Neural progenitor cell (in vitro differentiated cells): ENCODE measurements around the gene PCCA.

Source experiments
- EZH2 ChIP-seq: fragments of 200-600 bp; sonication (generic); IDR thresholded peaks from 2 replicates; pipeline ENCODE4 v1.6.1; 2017; ENCODE audit warnings: antibody characterized with exemption, mild to moderate bottlenecking, moderate library complexity
- TF ChIP-seq, protein P1 (sequence below): fragments of 200-600 bp; sonication (generic); IDR thresholded peaks from 2 replicates; pipeline ENCODE4 v1.5.1; 2017; ENCODE audit warnings: antibody characterized with exemption, mild to moderate bottlenecking

GRCh38 chr13:100395698-100396373 is 306.9 kb downstream of the PCCA start:
- TF ChIP-seq, protein P1, sequence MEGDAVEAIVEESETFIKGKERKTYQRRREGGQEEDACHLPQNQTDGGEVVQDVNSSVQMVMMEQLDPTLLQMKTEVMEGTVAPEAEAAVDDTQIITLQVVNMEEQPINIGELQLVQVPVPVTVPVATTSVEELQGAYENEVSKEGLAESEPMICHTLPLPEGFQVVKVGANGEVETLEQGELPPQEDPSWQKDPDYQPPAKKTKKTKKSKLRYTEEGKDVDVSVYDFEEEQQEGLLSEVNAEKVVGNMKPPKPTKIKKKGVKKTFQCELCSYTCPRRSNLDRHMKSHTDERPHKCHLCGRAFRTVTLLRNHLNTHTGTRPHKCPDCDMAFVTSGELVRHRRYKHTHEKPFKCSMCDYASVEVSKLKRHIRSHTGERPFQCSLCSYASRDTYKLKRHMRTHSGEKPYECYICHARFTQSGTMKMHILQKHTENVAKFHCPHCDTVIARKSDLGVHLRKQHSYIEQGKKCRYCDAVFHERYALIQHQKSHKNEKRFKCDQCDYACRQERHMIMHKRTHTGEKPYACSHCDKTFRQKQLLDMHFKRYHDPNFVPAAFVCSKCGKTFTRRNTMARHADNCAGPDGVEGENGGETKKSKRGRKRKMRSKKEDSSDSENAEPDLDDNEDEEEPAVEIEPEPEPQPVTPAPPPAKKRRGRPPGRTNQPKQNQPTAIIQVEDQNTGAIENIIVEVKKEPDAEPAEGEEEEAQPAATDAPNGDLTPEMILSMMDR = no peak
- TF ChIP-seq EZH2 = no peak
